HG02852 (cell line): ENCODE measurements around the gene KCNJ5.

Experiments
- ATAC-seq: cut with Tn5 transposase; IDR thresholded peaks from one replicate; pipeline ENCODE4 v1.9.1; 2021; ENCODE audit warnings: mild to moderate bottlenecking, moderate library complexity; ENCODE audit not compliant: unreplicated experiment

KCNJ5 gene

GRCh38 chr11:128868841-128869671, 22.1 kb upstream of the KCNJ5 start:
- ATAC-seq, result no peak

- ATAC-seq, result no peak
Observed at GRCh38 chr11:128871168-128871610, 20.0 kb upstream of the KCNJ5 start.

GRCh38 chr11:128872094-128872493, 19.1 kb upstream of the KCNJ5 start:
- ATAC-seq, result no peak

- ATAC-seq, result no peak
Observed at GRCh38 chr11:128872594-128872993, 18.6 kb upstream of the KCNJ5 start.

GRCh38 chr11:128874427-128874826, 16.7 kb upstream of the KCNJ5 start:
- no peak for ATAC-seq

- ATAC-seq, result no peak
Observed at GRCh38 chr11:128876133-128876650, 15.0 kb upstream of the KCNJ5 start.

GRCh38 chr11:128877726-128878125, 13.4 kb upstream of the KCNJ5 start:
- ATAC-seq, result no peak

GRCh38 chr11:128878455-128878854, 12.7 kb upstream of the KCNJ5 start:
- no peak for ATAC-seq

- no peak for ATAC-seq
Observed at GRCh38 chr11:128879817-128880216, 11.3 kb upstream of the KCNJ5 start.

- no peak for ATAC-seq
Observed at GRCh38 chr11:128881221-128881620, 9.9 kb upstream of the KCNJ5 start.

- no peak for ATAC-seq
Observed at GRCh38 chr11:128882451-128882850, 8.7 kb upstream of the KCNJ5 start.

GRCh38 chr11:128884054-128884453, 7.1 kb upstream of the KCNJ5 start:
- ATAC-seq, result no peak

GRCh38 chr11:128884703-128885338, 6.3 kb upstream of the KCNJ5 start:
- ATAC-seq, result peak; percentile 82

- no peak for ATAC-seq
Observed at GRCh38 chr11:128886406-128887124, 4.6 kb upstream of the KCNJ5 start.

- no peak for ATAC-seq
Observed at GRCh38 chr11:128888034-128888985, 2.8 kb upstream of the KCNJ5 start.

- no peak for ATAC-seq
Observed at GRCh38 chr11:128889657-128890213, 1.4 kb upstream of the KCNJ5 start.

- ATAC-seq, result no peak
Observed at GRCh38 chr11:128890216-128890542, 977 bp upstream of the KCNJ5 start.

- ATAC-seq, result no peak
Observed at GRCh38 chr11:128891913-128892398, 800 bp downstream of the KCNJ5 start.

GRCh38 chr11:128892866-128893565, 1.9 kb downstream of the KCNJ5 start:
- ATAC-seq, result no peak
